ENCODE measurements around the gene SSBP3. TPM values are rescaled to one million over a fixed set of nuclear protein-coding genes. Genes with fewer than 3 reads are reported as not detected.

SSBP3 gene
- total RNA-seq, 4 donors from 2014 or later = 26.4 to 49.5 (median 37.1) TPM

DNA sequence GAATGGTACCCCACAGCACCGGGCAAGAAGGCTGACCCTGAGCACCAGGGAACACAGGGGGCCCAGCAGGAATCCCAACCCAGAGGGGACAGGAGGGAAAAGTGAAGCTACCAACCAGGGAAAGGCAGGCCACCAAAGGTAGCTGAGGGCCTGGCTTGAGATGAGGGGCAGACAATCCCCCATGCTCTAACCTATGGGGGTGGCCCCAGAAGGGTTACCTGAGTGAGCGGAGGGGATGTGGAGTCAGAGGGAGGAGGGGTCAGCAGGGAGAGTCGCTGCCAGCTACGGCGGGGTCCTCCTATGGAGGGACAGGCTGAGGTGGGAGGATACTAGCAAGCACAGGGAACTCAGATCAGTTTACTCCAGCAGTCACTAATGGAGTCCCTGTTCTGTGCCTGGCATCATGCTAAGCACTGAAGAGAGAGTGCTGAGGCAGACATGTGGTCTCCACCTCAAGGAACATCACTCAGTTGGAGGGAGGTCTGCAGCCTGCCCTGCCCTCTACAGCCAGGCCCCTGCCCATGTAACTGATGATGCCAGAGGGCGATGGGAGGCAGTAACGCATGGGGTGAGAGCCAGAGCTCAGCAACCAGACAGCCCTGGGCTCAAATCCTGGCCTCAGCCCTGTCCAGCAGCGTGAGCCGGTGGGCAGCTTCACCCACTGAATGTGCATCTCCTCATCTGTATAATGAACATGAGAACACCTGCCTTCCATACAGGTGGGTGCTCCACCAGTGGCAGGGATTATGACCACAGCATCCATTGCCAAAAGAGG, 227.7 kb downstream of the SSBP3 start:
- H3K4me3 ChIP-seq = no peak overlapping the region
- H3K27ac ChIP-seq = no peak overlapping the region
- TF ChIP-seq EP300 (IDR thresholded peaks at IDR 0.05) (no peak), POLR2AphosphoS5 (IDR thresholded peaks at IDR 0.05) (no peak), POLR2A (IDR thresholded peaks at IDR 0.05) (no peak)
- TF ChIP-seq, protein P1, sequence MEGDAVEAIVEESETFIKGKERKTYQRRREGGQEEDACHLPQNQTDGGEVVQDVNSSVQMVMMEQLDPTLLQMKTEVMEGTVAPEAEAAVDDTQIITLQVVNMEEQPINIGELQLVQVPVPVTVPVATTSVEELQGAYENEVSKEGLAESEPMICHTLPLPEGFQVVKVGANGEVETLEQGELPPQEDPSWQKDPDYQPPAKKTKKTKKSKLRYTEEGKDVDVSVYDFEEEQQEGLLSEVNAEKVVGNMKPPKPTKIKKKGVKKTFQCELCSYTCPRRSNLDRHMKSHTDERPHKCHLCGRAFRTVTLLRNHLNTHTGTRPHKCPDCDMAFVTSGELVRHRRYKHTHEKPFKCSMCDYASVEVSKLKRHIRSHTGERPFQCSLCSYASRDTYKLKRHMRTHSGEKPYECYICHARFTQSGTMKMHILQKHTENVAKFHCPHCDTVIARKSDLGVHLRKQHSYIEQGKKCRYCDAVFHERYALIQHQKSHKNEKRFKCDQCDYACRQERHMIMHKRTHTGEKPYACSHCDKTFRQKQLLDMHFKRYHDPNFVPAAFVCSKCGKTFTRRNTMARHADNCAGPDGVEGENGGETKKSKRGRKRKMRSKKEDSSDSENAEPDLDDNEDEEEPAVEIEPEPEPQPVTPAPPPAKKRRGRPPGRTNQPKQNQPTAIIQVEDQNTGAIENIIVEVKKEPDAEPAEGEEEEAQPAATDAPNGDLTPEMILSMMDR (IDR thresholded peaks at IDR 0.05) = no peak
- no peaks in the 10 kb centered on the region for H3K27me3 ChIP-seq
- WGBS = 75% methylated on average over 7 of the region's 9 CpGs
- H3K9me3 ChIP-seq = no peaks in the 10 kb centered on the region
- H3K4me1 ChIP-seq = no peaks in the 10 kb centered on the region
- peaks cover 27% of the 10 kb centered on the region for H3K36me3 ChIP-seq
- no peak for DNase-seq (ENCODE audit: low spot score in 2 of 2)

DNA sequence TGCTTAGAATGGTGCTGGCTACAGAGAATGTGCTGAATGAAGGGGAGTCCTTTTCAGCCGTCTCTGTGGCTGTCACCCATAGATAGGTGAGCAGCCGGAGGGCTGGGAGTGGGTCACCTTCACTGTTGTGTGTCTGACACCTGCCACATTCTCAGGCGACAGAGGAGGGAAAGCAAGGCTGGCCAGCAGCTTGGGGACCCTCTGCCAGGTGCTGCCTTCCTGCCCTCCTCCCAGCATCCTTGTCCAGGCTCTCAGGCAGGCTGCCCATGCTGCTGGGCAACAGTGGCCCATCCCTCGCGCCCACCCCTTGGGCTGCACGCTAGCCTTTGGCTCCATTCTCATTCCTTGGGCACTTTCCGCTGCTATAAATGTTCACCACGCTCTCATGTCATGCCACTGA, 228.5 kb downstream of the SSBP3 start:
- Histone ChIP-seq H3K36me3 (peaks cover 27% of the 10 kb centered on the region), H3K4me3 (no peak overlapping the region), H3K27ac (no peak overlapping the region), H3K27me3 (no peaks in the 10 kb centered on the region), H3K9me3 (no peaks in the 10 kb centered on the region), H3K4me1 (no peaks in the 10 kb centered on the region)
- no peak for DNase-seq (ENCODE audit: low spot score in 2 of 2)
- WGBS = 85% methylated on average over 7 of the region's 8 CpGs
- TF ChIP-seq, protein P1 (IDR thresholded peaks at IDR 0.05) = no peak
- TF ChIP-seq POLR2AphosphoS5 (IDR thresholded peaks at IDR 0.05) = no peak
- no peak for TF ChIP-seq EP300 (IDR thresholded peaks at IDR 0.05)

DNA sequence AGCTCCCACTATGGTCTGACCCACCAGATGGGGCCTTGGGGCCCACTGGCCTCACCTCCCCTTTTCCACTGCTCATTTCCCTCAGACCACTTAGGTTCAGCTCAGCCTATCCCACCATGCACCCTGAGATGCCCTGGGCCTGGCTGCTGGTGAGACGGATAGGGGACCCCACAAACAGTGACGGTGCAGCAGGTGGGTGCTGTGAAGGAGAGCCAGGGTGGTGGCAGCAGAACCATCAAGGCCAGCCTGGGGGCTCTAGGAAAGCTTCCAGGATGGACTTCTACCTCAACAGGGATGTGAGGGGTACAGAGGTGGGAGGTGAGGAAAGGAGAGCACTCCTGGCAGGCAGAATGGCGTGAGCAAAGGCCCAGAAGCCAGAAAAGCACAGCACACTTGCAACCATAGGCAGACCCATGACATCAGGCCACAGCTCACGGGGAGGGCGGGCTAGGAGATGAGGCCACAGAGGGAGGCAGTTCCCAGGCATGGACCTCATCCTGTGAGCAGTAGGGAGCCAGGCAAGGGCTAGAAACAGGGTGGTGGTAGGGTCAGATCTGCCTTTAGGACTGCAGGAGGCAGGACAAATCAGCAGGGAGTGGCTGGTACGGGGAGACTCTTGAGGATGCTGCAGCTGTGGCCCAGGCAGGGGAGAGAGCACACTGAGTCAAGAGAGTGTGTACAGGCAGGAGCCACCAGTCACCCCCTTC, 229.4 kb downstream of the SSBP3 start:
- Histone ChIP-seq H3K4me3 (no peak overlapping the region), H3K4me1 (no peaks in the 10 kb centered on the region), H3K27ac (no peak overlapping the region), H3K9me3 (no peaks in the 10 kb centered on the region), H3K27me3 (no peaks in the 10 kb centered on the region), H3K36me3 (peaks cover 27% of the 10 kb centered on the region)
- no peak for DNase-seq (ENCODE audit: low spot score in 2 of 2)
- 97% methylated on average over 6 of the region's 6 CpGs for WGBS
- TF ChIP-seq POLR2AphosphoS5 (IDR thresholded peaks at IDR 0.05) (no peak), POLR2A (IDR thresholded peaks at IDR 0.05) (no peak), EP300 (IDR thresholded peaks at IDR 0.05) (no peak)
- TF ChIP-seq, protein P1 (IDR thresholded peaks at IDR 0.05) = no peak

Other genes with a start within 250 kb of the SSBP3 start
- 10 to 100 TPM in 1 of 4 donors, 1 to 10 TPM in 3; 5.0 to 12.6 (median 5.4) TPM for gene CYB5RL, start 206.4 kb downstream of the SSBP3 start, total RNA-seq
- 10 to 100 TPM; 63.2 to 83.3 (median 75.3) TPM for gene MRPL37, start 206.2 kb downstream of the SSBP3 start, total RNA-seq
- gene ACOT11, start 141.8 kb upstream of the SSBP3 start, total RNA-seq = 1 to 10 TPM; 4.7 to 8.5 (median 6.9) TPM
- gene FAM151A, start 217.1 kb upstream of the SSBP3 start, total RNA-seq = under 1 TPM in 1 of 4 donors, not detected in 3; 0.47 TPM
- 1 to 10 TPM; 2.0 to 5.7 (median 3.8) TPM for gene MROH7, start 235.4 kb upstream of the SSBP3 start, total RNA-seq

Data from suprapubic skin (tissue), 4 donors.